SK-N-SH (cell line): ENCODE measurements around the gene ARHGAP25. TPM values are rescaled to one million over a fixed set of nuclear protein-coding genes. Genes with fewer than 3 reads are reported as not detected.

ENCODE experiments used
- CTCF ChIA-PET: fragments of 300-600, 350-600 bp; formaldehyde crosslinking; extraction: SDS; loops from one replicate; lab custom pipeline; 2021; lab: Yijun Ruan, JAX
- POLR2A ChIA-PET: fragments of 350-600 bp; sonication (Branson Sonifier 250); formaldehyde crosslinking; extraction: SDS; loops from one replicate; lab custom pipeline; 2020; ENCODE audit warnings: antibody characterized with exemption, inconsistent platforms; lab: Yijun Ruan, JAX
- DNase-seq: peaks from one replicate; pipeline ENCODE4 v3.0.0; 2012
- H2AFZ ChIP-seq: fragments of 200-600 bp; sonication (generic); 2 replicates; pipeline ENCODE4 v1.8.1; 2016; ENCODE audit warnings: antibody characterized with exemption, mild to moderate bottlenecking, low read depth
- H3F3A ChIP-seq: fragments of 200-600 bp; sonication (generic); replicated peaks from 2 replicates; pipeline ENCODE3; 2016; ENCODE audit warnings: antibody characterized with exemption, mild to moderate bottlenecking; ENCODE audit not compliant: insufficient read depth
- H3K27ac ChIP-seq, 2 experiments: fragments of 200-500 bp in 1 of 2; fragments of 200-600 bp in 1 of 2; sonication (Bioruptor generic) in 1 of 2; sonication (generic), shearing (Covaris generic) in 1 of 2; 2 replicates each; pipeline versions ENCODE4 v1.5.1 to v1.6.1; 2014 to 2016; ENCODE audit warnings: low read depth in 2 of 2, inconsistent platforms in 1 of 2, low read length in 1 of 2, mild to moderate bottlenecking in 1 of 2, mixed read lengths in 1 of 2
- H3K27me3 ChIP-seq: fragments of 200-600 bp; sonication (generic), shearing (Covaris generic); 2 replicates; pipeline ENCODE4 v1.6.1; 2016; ENCODE audit warnings: mixed run types; ENCODE audit not compliant: insufficient read depth
- H3K36me3 ChIP-seq, 2 experiments: fragments of 200-500 bp in 1 of 2; fragments of 200-600 bp in 1 of 2; sonication (Bioruptor generic) in 1 of 2; sonication (generic) in 1 of 2; replicated peaks in 1 of 2; 2 replicates each; pipeline versions ENCODE3 to v1.5.1; 2014 to 2016; ENCODE audit warnings: low read length in 1 of 2, mild to moderate bottlenecking in 1 of 2; ENCODE audit not compliant: insufficient read depth in 2 of 2, control insufficient read depth in 1 of 2
- H3K4me1 ChIP-seq, 2 experiments: fragments of 200-500 bp in 1 of 2; fragments of 200-600 bp in 1 of 2; sonication (Bioruptor generic) in 1 of 2; sonication (generic), shearing (Covaris generic) in 1 of 2; 2 replicates each; pipeline versions ENCODE4 v1.5.1 to v1.6.1; 2014 to 2016; ENCODE audit warnings: low read depth in 1 of 2, low read length in 1 of 2, mixed run types in 1 of 2; ENCODE audit not compliant: insufficient read depth in 2 of 2, control insufficient read depth in 1 of 2
- H3K4me2 ChIP-seq: fragments of 200-600 bp; sonication (generic), shearing (Covaris generic); 2 replicates; pipeline ENCODE4 v1.6.1; 2017; ENCODE audit warnings: mixed run types
- H3K4me3 ChIP-seq, 2 experiments: fragments of 200-500 bp in 1 of 2; fragments of 200-600 bp in 1 of 2; sonication (Bioruptor generic) in 1 of 2; sonication (generic), shearing (Covaris generic) in 1 of 2; 2 replicates each; pipeline versions ENCODE4 v1.5.1 to v1.8.1; 2014 to 2016; ENCODE audit warnings: low read depth in 2 of 2, inconsistent platforms in 1 of 2, low read length in 1 of 2, mild to moderate bottlenecking in 1 of 2, mixed read lengths in 1 of 2, moderate library complexity in 1 of 2
- H3K79me2 ChIP-seq: fragments of 200-600 bp; sonication (generic); 2 replicates; pipeline ENCODE4 v1.8.1; 2017; ENCODE audit warnings: mild to moderate bottlenecking; ENCODE audit not compliant: insufficient read depth
- H3K9ac ChIP-seq: fragments of 200-600 bp; sonication (generic); 2 replicates; pipeline ENCODE4 v1.6.1; 2017; ENCODE audit warnings: mixed run types
- H3K9me2 ChIP-seq: fragments of 200-600 bp; sonication (generic); 2 replicates; pipeline ENCODE4 v1.6.1; 2017; ENCODE audit warnings: mixed run types
- H3K9me3 ChIP-seq: fragments of 200-600 bp; sonication (generic); 2 replicates; pipeline ENCODE4 v1.6.1; 2017; ENCODE audit warnings: mixed run types, mild to moderate bottlenecking, moderate library complexity
- H4K20me1 ChIP-seq: fragments of 200-600 bp; sonication (generic); 2 replicates; pipeline ENCODE4 v1.6.1; 2017; ENCODE audit warnings: mild to moderate bottlenecking, mixed run types; ENCODE audit not compliant: insufficient read depth
- CHD2 ChIP-seq: fragments of 150-350 bp; IDR thresholded peaks from 2 replicates; pipeline ENCODE4 v1.6.1; 2018; ENCODE audit warnings: low read length; ENCODE audit not compliant: partially characterized antibody
- ELF1 ChIP-seq: IDR thresholded peaks from 2 replicates; pipeline ENCODE4 v1.4.0; 2012
- EP300 ChIP-seq, 2 experiments: IDR thresholded peaks; 2 replicates each; pipeline versions ENCODE4 v1.4.0 to v1.6.1; 2012; ENCODE audit warnings: borderline replicate concordance in 1 of 2, low read depth in 1 of 2, low read length in 1 of 2
- EZH2phosphoT487 ChIP-seq: fragments of 200-600 bp; sonication (generic); IDR thresholded peaks from 2 replicates; pipeline ENCODE4 v1.6.1; 2017; ENCODE audit warnings: low read depth, mixed run types, mild to moderate bottlenecking, antibody characterized with exemption, moderate library complexity, borderline replicate concordance
- FOSL2 ChIP-seq: IDR thresholded peaks from 2 replicates; pipeline ENCODE4 v1.4.0; 2012; ENCODE audit warnings: low read depth, mild to moderate bottlenecking, moderate library complexity, borderline replicate concordance
- FOXJ3 ChIP-seq: sonication (generic); formaldehyde crosslinking; IDR thresholded peaks from 2 replicates; pipeline ENCODE4 v1.5.1; 2020; ENCODE audit warnings: mild to moderate bottlenecking, missing genetic modification reagents
- FOXM1 ChIP-seq: IDR thresholded peaks from 2 replicates; pipeline ENCODE4 v1.4.0; 2012; ENCODE audit warnings: low read depth, mild to moderate bottlenecking
- GATA2 ChIP-seq: sonication (generic); formaldehyde crosslinking; IDR thresholded peaks from 2 replicates; pipeline ENCODE4 v1.5.0; 2020; ENCODE audit warnings: mild to moderate bottlenecking, missing genetic modification reagents
- IRF3 ChIP-seq: fragments of 150-350 bp; IDR thresholded peaks from 2 replicates; pipeline ENCODE4 v1.6.1; 2016; ENCODE audit warnings: mild to moderate bottlenecking, low read depth, low read length
- MAX ChIP-seq: IDR thresholded peaks from 2 replicates; pipeline ENCODE4 v1.4.0; 2012; ENCODE audit warnings: low read depth
- NFIC ChIP-seq: IDR thresholded peaks from 2 replicates; pipeline ENCODE4 v1.4.0; 2012; ENCODE audit warnings: borderline replicate concordance
- NRF1 ChIP-seq: IDR thresholded peaks from 2 replicates; pipeline ENCODE4 v1.6.1; 2012; ENCODE audit warnings: low read depth, mild to moderate bottlenecking, low read length
- POLR2AphosphoS5 ChIP-seq: IDR thresholded peaks from 2 replicates; pipeline ENCODE4 v1.6.1; 2012; ENCODE audit warnings: low read depth, low read length
- RAD21 ChIP-seq: IDR thresholded peaks from 2 replicates; pipeline ENCODE4 v1.6.1; 2012; ENCODE audit warnings: mild to moderate bottlenecking, low read length
- RCOR1 ChIP-seq: fragments of 150-350 bp; IDR thresholded peaks from 2 replicates; pipeline ENCODE4 v1.6.1; 2017; ENCODE audit warnings: antibody characterized with exemption, low read length
- REST ChIP-seq: IDR thresholded peaks from 2 replicates; pipeline ENCODE4 v1.6.1; 2012; ENCODE audit warnings: mild to moderate bottlenecking, low read depth, low read length, moderate library complexity
- RFX5 ChIP-seq: IDR thresholded peaks from 2 replicates; pipeline ENCODE4 v1.6.1; 2012; ENCODE audit warnings: mild to moderate bottlenecking, improper control_type of control experiment, low read length
- TEAD4 ChIP-seq: IDR thresholded peaks from 2 replicates; pipeline ENCODE4 v1.4.0; 2012; ENCODE audit warnings: mild to moderate bottlenecking, borderline replicate concordance; ENCODE audit not compliant: insufficient read depth
- YY1 ChIP-seq: IDR thresholded peaks from 2 replicates; pipeline ENCODE4 v1.4.0; 2012; ENCODE audit warnings: low read depth, mild to moderate bottlenecking
- ZBTB33 ChIP-seq: IDR thresholded peaks from 2 replicates; pipeline ENCODE4 v1.4.0; 2012; ENCODE audit warnings: low read depth, borderline replicate concordance
- WGBS: methylation state at CpG from one replicate; pipeline ENCODE4 v1.1.6; 2017; ENCODE audit warnings: low lambda C conversion rate; 5-methylcytosine and 5-hydroxymethylcytosine counted together
- polyA plus RNA-seq, 3 experiments: library from polyadenylated mRNA; depleted of rRNA; stranded (reverse); fragments of >200 nt; gene quantifications; 2 replicates each; pipeline ENCODE4 v1.2.3, GENCODE V29; 2012

ARHGAP25 gene
- polyA plus RNA-seq, 1 of the 3 experiments (the other 2 are of a cell fraction), result not detected

GRCh38 chr2:68853035-68853434 lies 118.4 kb downstream of the ARHGAP25 start:
- no peaks in the 10 kb centered on the region for H3K79me2 ChIP-seq
- H3K27ac ChIP-seq, result no peak overlapping the region; a peak in 1 of 4 replicates
- H3F3A ChIP-seq, result no peaks in the 10 kb centered on the region
- H3K4me3 ChIP-seq, result no peak overlapping the region
- no peak for TF ChIP-seq TEAD4
- H3K9me2 ChIP-seq, result no peaks in the 10 kb centered on the region
- H3K27me3 ChIP-seq, result peaks cover 13% of the 10 kb centered on the region; the same call in 1 of the 2 replicates
- H4K20me1 ChIP-seq, result no peaks in the 10 kb centered on the region
- POLR2A ChIA-PET, result no interaction called here
- no peak overlapping the region for H3K4me2 ChIP-seq
- no peak overlapping the region for H3K9ac ChIP-seq
- DNase-seq, result no peak
- H2AFZ ChIP-seq, result no peak overlapping the region
- CTCF ChIA-PET, result interaction anchor here (1.0 to 3.8 kb wide), 3 partner anchors 14 to 101 kb away, joined by 3 to 12 read pairs (median 3); no protein-coding TSS in a partner anchor
- H3K9me3 ChIP-seq, result no peaks in the 10 kb centered on the region
- H3K4me1 ChIP-seq, result no peaks in the 10 kb centered on the region; a peak in 1 of 4 replicates
- H3K36me3 ChIP-seq, result no peaks in the 10 kb centered on the region
- WGBS, result 53% methylated on average over 2 of the region's 2 CpGs

- CTCF ChIA-PET, result interaction anchor here (1.2 to 3.8 kb wide), 5 partner anchors 18 to 258 kb away, joined by 3 to 12 read pairs (median 4); partner anchors contain the start of gene BMP10
- DNase-seq, result no peak
- Histone ChIP-seq H3K36me3 (no peaks in the 10 kb centered on the region), H4K20me1 (no peaks in the 10 kb centered on the region), H3K9me2 (no peaks in the 10 kb centered on the region), H3K4me2 (no peak overlapping the region), H3K27me3 (peaks cover 13% of the 10 kb centered on the region; the same call in 1 of the 2 replicates), H3K27ac (no peak overlapping the region), H3K4me3 (no peak overlapping the region), H2AFZ (no peak overlapping the region), H3K9me3 (no peaks in the 10 kb centered on the region), H3K4me1 (no peaks in the 10 kb centered on the region; a peak in 1 of 4 replicates), H3K9ac (no peak overlapping the region), H3K79me2 (no peaks in the 10 kb centered on the region), H3F3A (no peaks in the 10 kb centered on the region)
- POLR2A ChIA-PET, result no interaction called here
- TF ChIP-seq FOXJ3, result no peak
- no peak for TF ChIP-seq RFX5
- TF ChIP-seq REST, result no peak
- TF ChIP-seq EZH2phosphoT487, result no peak
- TF ChIP-seq FOSL2, result no peak
- TF ChIP-seq IRF3, result no peak
- no peak for TF ChIP-seq ZBTB33
- TF ChIP-seq GATA2 (CRISPR knock-in tag), result no peak
- no peak for TF ChIP-seq TEAD4
- no peak for TF ChIP-seq EP300 (IDR thresholded peaks at IDR 0.05; ENCODE audit: borderline replicate concordance in 1 of 2, low read depth in 1 of 2, low read length in 1 of 2)
- no peak for TF ChIP-seq FOXM1
- TF ChIP-seq YY1, result no peak
- no peak for TF ChIP-seq NRF1
- no peak for TF ChIP-seq RCOR1
- TF ChIP-seq RAD21, result no peak
- TF ChIP-seq ELF1, result no peak
- TF ChIP-seq POLR2AphosphoS5, result no peak
- no peak for TF ChIP-seq NFIC
- TF ChIP-seq CHD2, result no peak
- TF ChIP-seq MAX, result no peak
- 64% methylated on average over 4 of the region's 4 CpGs for WGBS
Measured at GRCh38 chr2:68853915-68854314, 119.3 kb downstream of the ARHGAP25 start.
